ENCODE measurements around the gene CDC42BPG.
"Not testable (repeated sequence)": the region's sequence is repeated elsewhere in the genome, so short reads cannot be mapped to it uniquely, and the experiment has no call there.

The CDC42BPG gene

DNA sequence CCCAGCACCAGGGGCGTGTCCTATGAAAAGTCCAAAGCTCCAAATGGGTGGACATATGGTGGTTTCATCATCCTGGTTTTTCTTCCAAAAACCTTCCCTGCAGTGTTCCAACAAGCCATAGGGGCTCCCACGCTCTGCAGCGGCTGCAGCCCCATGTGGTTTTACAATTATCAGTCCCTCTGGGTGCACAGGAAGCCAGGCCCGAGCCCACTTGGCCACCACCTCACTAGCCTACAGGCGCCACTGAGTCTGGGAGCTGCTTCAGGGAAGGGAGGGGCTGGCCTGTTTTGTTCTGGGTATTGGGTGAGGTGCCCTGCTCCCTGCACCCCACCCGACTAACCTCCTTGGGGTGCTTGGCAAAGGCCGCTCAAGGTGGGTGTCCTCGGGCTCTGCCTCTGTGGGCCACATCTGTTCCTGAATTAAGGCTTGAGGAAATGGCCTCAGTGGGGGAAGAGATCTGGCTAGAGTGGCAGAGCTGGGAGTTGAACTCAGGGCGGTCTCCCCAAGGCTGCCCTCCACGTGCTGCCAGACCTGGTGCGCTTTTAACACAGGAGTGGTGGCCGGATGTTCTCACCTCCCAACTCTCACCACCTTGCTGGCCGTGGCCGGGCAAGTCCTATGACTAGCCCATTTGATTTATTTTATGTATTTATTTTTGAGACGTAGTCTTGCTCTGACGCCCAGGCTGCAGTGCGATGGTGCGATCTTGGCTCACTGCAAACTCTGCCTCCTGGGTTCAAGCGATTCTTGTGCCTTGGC lies 5.3 kb upstream of the CDC42BPG start:
- no peak for DNase-seq (ENCODE audit: low read depth in 2 of 2)

- DNase-seq (ENCODE audit: low read depth in 2 of 2) = no peak
Observed at GRCh38 chr11:64848826-64849597, 4.6 kb upstream of the CDC42BPG start.

DNA sequence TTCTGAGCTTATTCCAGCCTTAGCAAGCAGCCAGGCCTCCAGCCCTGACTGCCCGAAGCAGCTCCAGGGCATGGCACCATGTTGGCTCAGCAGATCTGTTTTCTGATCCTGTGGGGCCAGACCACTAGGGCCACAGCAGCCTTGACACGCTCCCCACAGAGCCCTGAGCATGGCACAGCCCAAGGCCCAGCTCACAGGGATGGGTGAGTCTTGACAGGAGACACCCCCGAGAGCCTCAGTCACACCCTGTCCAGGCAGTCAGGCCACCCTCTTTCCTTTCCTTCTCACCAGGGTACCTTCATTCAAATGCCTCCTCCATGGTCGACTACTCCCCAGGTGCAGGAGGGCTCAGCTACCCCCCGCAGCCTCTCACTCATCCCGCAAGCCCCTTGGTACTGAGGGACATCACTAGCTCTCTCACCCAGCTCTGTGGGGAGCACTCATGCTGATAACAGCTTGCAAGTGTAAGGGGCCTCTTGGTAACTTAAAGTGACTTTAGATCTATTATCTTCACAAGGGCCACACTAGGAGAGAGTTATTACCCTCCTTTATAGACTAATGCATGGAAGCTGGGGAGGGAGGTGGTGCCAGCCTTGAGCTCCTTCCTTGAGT lies 3.9 kb upstream of the CDC42BPG start:
- no peak for DNase-seq (ENCODE audit: low read depth in 2 of 2)

- peak; percentile 81 for DNase-seq (ENCODE audit: low read depth in 2 of 2)
Observed at GRCh38 chr11:64846998-64847666, 2.7 kb upstream of the CDC42BPG start.

DNA sequence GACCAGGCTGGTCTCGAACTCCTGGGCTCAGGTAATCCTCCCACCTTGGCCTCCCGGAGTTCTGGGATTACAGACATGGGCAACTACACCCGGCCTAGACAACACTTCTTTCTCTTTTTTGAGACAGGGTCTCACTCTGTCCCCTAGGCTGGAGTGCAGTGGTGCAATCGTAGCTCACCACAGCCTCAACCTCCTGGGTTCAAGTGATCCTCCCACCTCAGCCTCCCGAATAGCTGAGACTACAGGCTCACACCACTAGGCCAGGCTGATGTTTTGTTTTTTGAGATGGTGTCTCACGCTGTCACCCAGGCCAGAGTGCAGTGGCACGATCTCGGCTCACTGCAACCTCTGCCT lies 1.3 kb upstream of the CDC42BPG start:
- DNase-seq (ENCODE audit: low read depth in 2 of 2) = not testable (repeated sequence)

DNA sequence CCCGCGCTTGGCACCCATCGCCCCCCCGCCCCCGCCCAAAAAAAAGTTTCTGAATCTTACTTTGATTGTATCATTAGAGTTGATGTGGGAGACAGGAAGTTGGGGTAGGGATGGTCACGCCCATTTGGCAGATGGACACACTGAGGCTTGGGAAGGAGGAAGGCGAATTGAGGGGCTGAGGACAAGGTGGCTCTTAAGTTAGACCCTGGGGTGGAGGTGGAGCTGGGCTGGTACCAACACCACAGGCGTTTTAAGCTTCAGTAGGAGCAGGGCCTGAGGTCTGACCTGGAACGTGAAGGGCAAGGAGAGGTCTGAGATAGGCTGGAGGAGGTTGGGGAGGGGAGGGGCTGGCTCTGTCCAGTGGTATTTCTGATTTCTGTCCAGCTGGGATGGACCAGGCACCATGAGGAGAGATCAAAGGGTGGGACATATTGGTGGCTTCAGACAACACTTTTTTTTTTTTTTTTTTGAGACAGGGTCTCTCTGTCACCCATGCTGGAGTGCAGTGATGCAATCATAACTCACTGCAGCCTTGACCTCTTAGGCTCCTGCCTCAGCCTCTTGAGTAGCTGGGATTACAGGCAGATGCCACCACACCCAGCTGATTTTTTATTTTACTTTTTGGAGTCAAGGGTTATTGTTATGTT lies 799 bp upstream of the CDC42BPG start:
- no peak for DNase-seq (ENCODE audit: low read depth in 2 of 2)

DNA sequence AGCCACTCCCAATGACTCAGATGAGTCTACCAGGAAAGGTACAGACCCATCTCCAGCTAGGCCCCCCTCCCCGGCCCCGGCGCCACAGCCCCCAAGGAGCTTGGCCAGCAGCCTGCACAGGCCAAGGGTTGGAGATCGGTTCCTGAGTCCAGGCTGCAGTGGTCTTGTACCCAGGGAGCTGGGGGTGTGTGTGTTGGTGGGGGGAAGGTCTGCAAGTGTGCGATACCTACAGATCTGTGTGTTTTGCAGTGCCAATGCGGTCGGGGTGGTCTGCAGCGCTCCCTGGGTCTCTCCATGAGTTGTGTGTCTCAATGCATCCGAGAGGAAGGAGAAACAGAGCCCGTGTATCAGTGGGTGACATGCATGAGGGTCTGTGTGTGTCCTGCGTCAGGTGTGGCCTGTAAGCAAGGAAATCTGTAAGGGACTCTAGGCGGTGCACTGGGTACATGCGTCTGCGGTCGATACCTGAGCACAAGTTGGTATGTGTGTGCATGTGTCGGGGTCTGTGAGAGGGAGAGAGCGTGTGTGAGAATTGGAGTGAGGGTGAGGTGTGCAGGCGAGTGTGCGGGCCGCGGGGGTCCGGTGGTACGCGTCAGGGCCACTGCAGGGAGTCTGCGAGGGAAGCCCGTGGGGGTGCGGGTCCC lies 645 bp downstream of the CDC42BPG start:
- no peak for DNase-seq (ENCODE audit: low read depth in 2 of 2)

DNA sequence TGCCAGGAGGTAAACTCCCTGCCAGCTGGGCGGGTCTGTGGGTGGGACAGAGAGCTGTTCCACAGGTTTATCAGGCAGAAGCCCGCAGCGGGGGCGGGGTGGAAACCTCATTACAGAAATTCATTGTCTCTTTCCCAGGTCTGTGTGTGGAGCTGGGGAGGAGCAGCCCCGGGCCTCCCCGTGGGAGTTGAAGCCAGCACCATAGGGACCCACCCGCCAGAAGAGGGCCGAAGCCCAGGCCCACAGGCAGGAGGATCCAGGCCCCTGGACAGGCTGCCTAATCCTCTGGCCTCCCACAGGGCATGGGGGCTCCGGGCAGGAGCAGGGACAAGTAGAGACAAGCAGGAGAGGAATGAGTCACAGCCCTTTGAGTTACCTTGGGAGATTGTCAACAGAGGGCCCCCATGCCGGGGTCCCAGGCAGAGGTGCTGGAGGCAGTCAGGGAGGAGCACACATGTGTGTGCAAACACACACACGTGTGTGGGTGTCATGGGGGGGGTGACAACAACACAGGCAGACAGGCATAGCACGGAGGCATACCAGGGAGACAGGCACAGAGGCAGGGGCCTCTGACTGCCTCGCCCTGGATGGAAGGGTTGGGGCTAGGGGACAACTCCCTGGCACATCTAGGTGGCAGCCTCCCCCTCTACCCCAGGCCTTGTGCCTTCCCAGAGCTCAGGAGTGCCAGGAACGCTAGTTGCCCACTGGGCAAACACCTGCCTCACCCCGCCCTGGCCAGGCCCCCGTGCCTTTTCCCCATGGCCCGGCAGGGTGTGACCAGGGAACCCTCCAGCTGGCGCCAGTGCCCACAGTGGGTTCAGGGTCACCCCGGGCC lies 1.4 kb downstream of the CDC42BPG start:
- no peak for DNase-seq (ENCODE audit: low read depth in 2 of 2)

- DNase-seq (ENCODE audit: low read depth in 2 of 2) = no peak
Observed at GRCh38 chr11:64842366-64842759, 2.1 kb downstream of the CDC42BPG start.

- no peak for DNase-seq (ENCODE audit: low read depth in 2 of 2)
Observed at GRCh38 chr11:64841592-64842365, 2.7 kb downstream of the CDC42BPG start.

GRCh38 chr11:64839887-64840782 lies 4.3 kb downstream of the CDC42BPG start:
- no peak for DNase-seq (ENCODE audit: low read depth in 2 of 2)

- DNase-seq (ENCODE audit: low read depth in 2 of 2) = no peak
Observed at GRCh38 chr11:64839335-64839734, 5.1 kb downstream of the CDC42BPG start.

DNA sequence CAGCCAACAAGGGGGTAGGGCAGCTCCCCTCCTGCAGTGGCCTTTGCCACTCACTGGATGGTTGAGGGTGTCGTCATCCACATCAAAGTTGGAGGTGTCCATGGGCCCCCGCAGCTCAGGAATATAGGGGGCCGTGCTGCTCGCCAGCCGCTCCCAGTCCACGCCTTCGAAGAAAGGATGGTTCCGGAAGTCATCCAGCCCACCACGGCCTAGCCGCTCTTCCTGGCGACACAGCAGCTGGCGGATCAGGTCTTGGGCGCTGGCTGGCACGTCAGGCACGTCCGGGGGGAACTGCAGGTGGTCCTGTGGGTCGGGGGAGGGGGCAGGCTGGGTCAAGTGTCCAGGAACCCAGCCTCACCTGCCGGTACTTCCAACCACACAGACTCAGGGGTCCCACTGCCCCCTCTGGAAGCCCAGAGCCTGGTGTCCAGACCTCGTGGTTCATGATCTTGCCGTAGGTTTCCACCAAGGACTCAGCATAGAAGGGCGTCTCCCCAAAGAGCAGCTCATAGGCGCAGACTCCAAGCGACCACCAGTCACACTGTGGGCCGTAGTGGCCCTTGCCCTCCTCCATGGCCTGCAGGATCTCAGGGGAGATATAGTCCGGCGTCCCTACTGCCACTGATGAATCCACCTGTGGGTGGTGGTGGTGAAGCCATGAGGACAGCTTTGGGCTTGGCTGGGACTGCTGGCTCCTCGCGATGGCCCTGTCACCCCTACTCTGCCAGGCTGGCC lies 5.7 kb downstream of the CDC42BPG start:
- DNase-seq (ENCODE audit: low read depth in 2 of 2) = no peak

DNA sequence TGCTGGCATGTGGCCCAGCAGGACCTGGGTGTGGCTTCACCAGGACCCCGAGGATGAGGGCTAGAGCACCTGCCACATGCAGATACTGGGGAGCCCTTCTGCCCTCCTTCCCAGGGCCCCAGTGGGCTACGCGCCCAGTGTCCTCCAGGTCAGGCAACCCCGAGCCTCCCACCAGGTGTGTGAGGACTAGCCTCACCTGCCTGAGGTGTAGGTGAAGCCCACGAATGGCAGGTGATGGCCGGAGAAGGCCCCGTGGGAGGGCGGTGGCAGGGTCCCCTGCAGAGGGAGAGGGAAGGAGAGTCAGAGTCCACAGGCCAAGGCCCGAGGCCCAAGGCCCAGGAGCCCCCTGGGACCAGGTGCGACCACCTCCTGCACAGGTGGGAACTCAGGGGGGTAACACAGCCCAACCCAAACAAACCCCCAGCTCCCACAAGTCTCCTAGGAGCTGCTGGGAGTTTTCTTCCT lies 6.5 kb downstream of the CDC42BPG start:
- DNase-seq (ENCODE audit: low read depth in 2 of 2) = no peak

DNA sequence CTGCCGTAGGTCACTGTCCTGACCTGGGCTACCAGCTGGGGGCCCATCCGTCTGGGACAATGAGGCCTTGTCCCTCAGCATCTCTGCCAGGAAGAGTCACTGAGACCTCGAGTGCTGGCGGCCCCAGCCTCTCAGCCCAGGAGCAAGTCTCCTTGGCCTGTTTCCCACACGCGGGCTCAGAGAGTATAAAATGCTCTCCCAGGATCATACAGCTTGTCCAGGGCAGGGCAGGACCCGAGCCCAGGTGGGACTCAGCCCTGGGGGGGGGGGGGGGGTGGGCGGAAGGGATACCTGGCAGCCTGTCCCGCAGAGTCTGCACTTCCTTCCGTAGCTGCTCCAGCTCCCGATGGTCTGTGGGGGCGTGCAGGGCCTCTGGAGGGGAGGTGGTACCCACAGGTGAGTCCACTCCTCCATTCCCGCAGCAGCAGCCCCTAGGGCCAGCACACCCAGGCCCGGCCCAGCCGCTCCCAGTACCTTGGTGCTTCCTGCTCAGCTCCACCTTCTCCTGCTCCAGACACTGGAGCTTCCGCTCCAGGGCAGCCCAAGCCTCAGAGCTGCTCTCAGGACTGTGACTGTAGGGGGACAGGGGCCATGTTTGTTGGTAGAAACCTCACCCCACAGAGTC lies 7.9 kb downstream of the CDC42BPG start:
- no peak for DNase-seq (ENCODE audit: low read depth in 2 of 2)

DNA sequence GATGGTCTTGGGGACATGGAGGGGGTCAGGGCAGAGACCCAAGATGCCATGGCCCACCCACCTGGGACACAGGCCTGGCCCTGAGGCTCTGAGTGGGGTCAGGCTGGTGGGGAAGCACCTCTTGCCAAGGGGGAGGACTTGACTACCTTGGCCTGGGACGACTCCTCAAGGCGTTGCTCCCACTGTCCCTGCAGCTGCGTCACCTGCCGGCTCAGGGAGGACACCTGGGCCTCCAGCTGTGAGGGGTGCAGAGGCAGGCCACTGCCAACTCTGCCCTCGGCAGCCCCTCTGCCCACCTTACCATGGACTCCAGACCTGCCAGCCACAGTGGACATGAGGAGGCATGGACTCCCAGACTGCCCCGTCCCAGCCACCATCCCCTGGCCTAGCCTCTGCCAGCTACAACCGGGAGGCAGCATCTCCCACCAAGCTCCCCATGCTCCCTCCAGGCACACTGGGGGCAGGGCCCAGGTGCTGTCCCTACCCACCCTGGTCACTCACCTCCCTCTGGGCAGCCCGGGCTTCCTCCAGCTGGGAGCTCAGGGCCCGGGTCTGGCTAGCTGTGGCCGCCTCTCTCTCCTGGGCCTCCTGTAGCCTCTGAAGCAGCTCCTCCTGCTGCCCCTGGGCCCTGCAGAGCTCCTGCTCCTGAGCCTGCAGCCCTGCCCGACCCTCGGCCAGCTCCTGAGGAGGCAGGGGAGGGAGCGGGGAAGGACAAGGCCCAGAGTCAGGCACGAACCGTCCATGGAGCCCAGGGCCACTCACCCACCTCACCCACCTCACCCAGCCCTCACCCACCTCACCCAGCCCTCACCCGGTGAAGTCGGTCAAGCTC lies 8.6 kb downstream of the CDC42BPG start:
- no peak for DNase-seq (ENCODE audit: low read depth in 2 of 2)
